22Rv1 (cell line): ENCODE results near the gene ASMTL.
"Not testable (repeated sequence)": the region's sequence is repeated elsewhere in the genome, so short reads cannot be mapped to it uniquely, and the experiment has no call there.

Experiments used
- CTCF ChIP-seq: fragments of 450-650 bp; IDR thresholded peaks from 2 replicates; pipeline ENCODE4 v1.5.1; 2017; ENCODE audit warnings: mild to moderate bottlenecking
- ZFX ChIP-seq: fragments of 450-650 bp; IDR thresholded peaks from 2 replicates; pipeline ENCODE4 v1.6.1; 2017; ENCODE audit warnings: antibody characterized with exemption, borderline replicate concordance

GRCh38 chrX:1474593-1474992 lies 21.9 kb upstream of the ASMTL start:
- not testable (repeated sequence) for TF ChIP-seq CTCF, ZFX
